Posterior vena cava (tissue), 2 donors: ENCODE results near the gene TMPRSS12. TPM values are rescaled to one million over a fixed set of nuclear protein-coding genes. Genes with fewer than 3 reads are reported as not detected.
"Not testable (repeated sequence)": the region's sequence is repeated elsewhere in the genome, so short reads cannot be mapped to it uniquely, and the experiment has no call there.

Experiments
- DNase-seq: peaks from one replicate; pipeline ENCODE4 v3.0.0-alpha.2; 2020; ENCODE audit warnings: low spot score
- intact Hi-C, 2 donors: fragments of 100-400 bp; cut with DNase I; formaldehyde crosslinking; loops; one replicate each; pipeline versions ENCODE4 v1.14.1 to v1.14.2; 2022 to 2023
- total RNA-seq, 2 donors: library from RNA; stranded (reverse); fragmentation: NEBNext Ultra II Directional; extraction: Animal tissue kit (Norgen Biotek cat#: 25700); gene quantifications; one replicate each; pipeline ENCODE4 v1.2.1, GENCODE V29; 2021
- donor health status: DM: yes; HTN: yes; CAD: no.
- donor health status: DM: yes; HTN: yes; CAD: no.

Gene TMPRSS12
- total RNA-seq, 2 donors from 2014 or later = not detected

DNA sequence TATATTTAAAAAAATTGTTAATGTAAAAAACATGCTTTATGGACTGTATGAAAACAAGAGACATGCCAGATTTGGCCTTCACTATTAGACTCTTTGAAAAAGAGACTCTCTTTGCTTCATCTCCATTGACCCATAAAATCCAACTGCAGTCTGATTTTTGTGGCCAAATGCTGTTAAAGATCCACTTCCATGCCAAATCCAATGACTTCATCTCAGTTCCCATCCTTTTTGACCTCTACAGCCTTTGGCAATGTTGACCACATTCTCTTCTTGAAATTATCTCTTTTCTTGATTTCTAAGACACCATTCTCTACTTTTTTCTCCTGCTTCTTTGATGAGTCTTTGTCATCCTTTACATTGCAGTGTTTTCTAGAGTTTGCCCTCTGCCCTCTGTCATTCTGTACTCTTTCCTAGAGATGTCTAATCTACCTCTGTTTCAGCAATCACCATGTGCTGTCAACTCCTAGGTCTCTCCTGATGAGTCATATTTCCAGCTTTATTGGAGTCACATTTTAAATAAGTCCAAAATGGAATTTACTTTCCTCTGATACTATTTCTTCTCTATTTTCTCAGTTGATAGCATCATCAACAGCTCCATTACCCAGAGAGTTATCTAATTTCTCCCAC, 2.4 kb downstream of the TMPRSS12 start:
- intact Hi-C loops = no loop called here
- DNase-seq = no peak

DNA sequence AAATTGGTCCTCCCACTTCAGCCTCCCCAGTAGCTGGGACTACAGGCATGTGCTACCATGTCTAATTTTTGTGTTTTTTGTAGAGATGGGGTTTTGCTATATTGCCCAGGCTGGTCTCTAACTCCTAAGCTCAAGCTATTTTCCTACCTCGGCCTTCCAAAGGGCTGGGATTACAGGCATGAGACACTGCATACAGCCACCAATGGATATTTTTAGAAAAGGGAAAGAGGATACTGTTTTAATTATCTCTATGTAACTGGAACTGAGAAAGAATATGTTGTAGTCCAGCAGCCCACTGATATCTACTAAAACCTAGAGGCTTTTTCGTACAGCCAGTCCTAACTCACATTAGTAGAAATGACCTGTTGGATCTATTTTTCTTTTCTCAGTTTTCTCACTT, 6.2 kb downstream of the TMPRSS12 start:
- intact Hi-C loops = no loop called here
- no peak for DNase-seq

DNA sequence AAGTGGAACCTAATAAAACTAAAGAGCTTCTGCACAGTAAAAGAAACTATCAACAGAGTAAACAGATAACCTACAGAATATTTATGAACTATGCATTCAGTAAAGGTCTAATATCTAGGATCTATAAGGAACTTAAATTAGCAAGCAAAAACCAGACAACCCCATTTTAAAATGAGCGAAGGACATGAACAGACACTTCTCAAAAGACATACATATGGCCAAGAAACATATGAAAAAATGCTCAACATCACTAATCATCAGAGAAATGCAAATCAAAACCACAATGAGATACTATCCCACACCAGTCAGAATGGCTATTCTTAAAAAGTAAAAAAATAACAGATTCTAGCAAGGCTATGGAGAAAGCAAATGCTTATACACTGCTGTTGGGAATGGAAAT, 12.5 kb downstream of the TMPRSS12 start:
- DNase-seq, intact Hi-C loops: not testable (repeated sequence)

DNA sequence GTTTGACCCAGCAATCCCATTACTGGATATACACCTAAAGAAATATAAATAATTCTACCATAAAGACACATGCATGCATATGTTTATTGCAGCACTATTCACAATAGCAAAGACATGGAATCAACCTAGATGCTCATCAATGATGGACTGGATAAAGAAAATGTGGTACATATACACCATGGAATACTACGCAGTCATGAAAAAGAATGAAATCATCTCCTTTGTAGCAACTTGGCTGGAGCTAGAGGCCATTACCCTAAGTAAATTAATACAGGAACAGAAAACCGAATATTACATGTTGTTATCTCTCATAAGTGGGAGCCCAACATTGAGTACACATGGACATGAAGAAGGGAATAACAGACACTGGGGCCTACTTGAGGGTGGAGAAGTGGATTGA, 13.0 kb downstream of the TMPRSS12 start:
- intact Hi-C loops = not testable (repeated sequence)

DNA sequence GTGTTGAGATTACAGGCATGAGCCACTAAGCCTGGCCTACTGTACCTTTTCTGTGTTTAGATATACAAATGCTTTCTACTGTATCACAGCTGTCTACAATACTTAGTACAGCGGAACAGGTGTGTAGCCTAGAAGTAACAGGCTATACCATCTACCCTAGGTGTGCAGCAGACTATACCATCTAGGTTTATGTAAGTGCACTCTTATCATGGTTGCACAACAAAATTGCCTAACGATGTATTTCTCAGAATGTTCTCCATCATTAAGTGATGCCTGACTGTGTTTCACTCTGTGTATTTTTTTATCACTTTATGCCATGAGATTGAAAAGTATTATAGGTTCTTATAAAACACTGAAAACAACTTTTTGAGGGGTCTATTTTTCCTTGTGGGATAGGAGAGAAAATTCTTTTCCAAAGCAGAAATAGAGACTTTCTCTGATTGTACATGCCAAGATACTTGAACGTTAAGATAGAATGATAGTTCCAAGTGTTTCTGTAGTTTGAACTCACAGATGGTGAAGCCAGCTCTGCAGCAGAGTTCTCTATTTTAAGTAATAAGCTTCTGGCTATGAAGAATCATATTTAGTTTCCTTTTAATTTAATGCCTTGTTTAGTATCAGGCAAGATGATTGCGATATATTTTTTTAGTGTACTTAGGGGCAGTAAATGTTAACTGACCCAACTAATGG, 17.0 kb downstream of the TMPRSS12 start:
- intact Hi-C loops = no loop called here
- no peak for DNase-seq

More for the DNA sequence above, 13.0 kb downstream of the TMPRSS12 start:
- not testable (repeated sequence) for DNase-seq

DNA sequence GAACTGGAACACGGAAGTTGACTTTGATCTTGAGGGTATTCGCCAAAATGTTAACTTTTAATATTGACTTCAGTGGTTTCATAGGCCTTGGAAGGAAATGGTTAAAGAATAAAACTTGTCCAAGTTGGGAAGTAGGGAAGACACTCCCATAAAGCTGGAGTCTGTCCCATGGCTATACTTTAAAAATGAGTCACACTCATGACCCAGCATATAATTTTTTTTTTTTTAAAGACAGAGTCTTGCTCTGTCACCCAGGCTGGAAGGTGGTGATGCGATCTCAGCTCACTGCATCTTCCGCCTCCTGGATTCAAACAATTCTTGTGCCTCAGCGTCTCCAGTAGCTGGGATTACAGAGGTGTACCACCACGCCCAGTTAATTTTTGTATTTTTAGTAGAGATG, 19.6 kb downstream of the TMPRSS12 start:
- DNase-seq = no peak
- intact Hi-C loops = no loop called here

DNA sequence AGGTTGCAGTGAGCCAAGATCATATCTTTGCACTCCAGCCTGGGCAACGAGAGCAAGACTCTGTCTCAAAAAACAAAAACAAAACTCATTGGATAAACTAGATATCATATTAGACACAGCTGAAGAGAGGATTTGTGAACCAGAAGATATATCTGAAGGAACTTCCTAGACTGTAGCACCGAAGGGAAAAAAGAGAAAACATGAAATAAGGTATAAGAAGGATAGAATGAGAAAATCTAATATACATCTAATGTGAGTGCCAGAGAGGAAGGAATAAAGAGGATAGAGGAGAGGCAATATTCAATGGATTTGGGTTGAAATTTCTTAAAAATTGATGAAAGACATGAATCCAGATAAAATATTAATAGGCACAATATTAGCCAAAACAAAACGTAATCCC, 22.5 kb downstream of the TMPRSS12 start:
- intact Hi-C loops = no loop called here

DNA sequence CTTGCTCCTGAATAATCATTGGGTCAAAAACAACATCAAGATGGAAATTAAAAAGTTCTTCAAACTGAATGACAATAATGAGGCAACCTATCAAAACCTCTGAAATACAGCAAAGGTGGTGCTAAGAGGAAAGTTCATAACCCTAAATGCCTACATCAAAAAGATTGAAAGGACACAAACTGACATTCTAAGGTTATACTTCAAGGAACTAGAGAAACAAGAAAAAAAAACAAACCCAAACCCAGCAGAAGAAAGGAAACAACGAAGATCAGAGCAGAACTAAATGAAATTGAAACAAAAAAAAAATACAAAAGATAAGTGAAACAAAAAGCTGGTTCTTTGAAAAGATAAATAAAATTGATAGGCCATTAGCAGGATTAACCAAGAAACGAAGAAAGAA, 26.2 kb downstream of the TMPRSS12 start:
- intact Hi-C loops = loop anchor here in 1 of 2 donors (2.0 kb wide), 1 partner anchor 16 kb away; no protein-coding TSS in a partner anchor
- not testable (repeated sequence) for DNase-seq

More for the DNA sequence above, 22.5 kb downstream of the TMPRSS12 start:
- no peak for DNase-seq

DNA sequence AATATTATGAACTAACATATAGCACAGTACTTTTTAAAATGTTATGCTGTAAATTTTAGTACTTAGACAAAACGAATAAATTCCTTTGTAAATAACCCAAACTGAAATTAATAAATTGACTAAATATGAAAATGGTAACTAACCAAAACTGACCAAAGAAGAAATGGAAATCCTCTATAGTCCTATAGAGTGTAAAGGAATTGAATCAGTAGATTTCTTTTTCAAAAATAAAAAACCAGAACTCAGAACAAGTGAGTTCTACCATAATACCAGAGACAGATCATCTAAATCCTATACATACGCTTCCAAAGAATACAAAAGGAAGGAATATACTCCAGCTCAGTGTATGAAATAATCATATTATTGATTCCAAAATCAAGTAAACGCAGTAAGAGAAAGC, 39.8 kb downstream of the TMPRSS12 start:
- intact Hi-C loops = no loop called here
- no peak for DNase-seq

DNA sequence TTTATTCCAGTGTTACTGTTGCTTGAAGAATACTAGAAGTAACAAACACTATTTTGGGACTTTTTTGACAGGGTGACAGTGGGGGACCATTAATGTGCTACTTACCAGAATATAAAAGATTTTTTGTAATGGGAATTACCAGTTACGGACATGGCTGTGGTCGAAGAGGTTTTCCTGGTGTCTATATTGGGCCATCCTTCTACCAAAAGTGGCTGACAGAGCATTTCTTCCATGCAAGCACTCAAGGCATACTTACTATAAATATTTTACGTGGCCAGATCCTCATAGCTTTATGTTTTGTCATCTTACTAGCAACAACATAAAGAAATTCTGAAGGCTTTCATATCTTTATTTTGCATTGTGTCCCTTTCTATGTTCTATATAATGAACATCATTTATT, 44.5 kb downstream of the TMPRSS12 start:
- intact Hi-C loops = no loop called here

DNA sequence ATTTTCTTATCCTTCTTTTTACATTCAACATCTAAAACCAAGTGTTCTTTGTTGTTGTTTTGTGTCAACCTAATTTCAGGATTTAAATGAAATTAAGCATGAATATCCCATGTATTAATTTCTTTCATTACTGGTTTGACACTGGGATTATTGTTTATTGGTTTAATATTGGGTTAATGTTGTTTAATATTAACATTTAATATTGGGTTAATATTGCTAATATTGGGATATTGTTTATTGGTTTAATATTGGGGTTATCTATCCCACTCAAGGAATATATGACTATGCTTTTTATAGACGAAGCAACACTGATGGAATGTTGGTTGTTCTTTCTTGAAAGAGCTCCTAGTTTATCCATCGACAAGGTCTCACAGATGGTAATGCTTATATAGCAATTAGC, 45.9 kb downstream of the TMPRSS12 start:
- DNase-seq = no peak
- intact Hi-C loops = no loop called here

More for the DNA sequence above, 44.5 kb downstream of the TMPRSS12 start:
- DNase-seq = no peak

DNA sequence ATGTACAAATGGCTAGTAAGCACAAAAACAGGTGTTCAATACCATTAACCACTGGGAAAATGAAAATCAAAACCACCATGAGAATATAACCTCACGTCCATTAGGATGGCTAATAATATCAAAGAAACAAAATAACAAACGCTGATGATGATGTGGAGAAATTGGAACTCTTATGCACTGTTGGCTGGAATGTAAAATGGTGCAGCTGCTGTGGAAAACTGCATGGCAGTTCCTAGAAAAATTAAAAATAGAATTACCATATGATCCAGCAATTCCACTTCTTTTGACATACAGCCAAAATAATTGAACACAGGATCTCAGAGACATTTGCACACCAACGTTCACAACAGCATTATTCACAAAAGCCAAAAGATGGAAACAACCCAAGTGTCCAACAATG, 51.5 kb downstream of the TMPRSS12 start:
- no peak for DNase-seq
- intact Hi-C loops = no loop called here

DNA sequence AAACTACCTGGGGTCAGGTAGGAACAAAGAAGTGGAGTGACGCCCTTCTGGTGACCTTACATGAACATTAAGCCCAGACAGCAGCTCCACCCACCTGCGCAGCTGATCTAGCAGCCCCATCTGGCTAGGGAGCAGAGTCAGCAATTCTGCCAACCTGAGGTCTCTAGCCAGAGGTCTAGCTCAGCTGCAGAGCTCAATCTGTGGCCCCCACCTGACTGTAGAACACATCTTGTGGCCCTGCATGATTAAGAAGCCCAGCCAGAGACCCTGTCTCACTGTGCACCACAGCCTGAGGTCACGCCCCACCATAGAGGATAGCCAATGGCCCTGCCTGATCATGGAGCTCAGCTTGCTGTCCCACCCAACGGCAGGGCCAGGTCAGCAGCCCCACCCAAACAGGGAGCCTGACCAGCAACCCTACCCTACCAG, 59.0 kb downstream of the TMPRSS12 start:
- intact Hi-C loops = no loop called here
- no peak for DNase-seq

DNA sequence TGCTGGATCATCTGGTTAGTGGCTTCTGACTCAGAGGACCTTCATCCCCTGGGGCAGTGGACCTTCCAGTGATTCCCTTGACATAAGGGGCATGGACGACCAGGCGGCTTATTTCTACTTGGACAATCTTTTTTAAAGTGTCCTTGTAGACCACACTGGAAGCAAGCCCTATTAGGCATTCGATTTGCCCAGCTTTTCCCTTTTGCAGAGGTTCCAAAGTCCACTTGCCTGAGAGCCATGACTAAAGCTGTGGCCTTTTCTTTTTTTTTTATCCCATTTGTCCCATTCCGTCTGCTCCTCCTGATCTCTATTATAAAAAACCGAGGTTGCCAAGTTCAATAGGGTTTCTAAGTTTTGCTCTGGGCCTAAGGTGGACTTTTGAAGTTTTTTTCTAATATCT, 65.8 kb downstream of the TMPRSS12 start:
- DNase-seq, intact Hi-C loops: not testable (repeated sequence)

DNA sequence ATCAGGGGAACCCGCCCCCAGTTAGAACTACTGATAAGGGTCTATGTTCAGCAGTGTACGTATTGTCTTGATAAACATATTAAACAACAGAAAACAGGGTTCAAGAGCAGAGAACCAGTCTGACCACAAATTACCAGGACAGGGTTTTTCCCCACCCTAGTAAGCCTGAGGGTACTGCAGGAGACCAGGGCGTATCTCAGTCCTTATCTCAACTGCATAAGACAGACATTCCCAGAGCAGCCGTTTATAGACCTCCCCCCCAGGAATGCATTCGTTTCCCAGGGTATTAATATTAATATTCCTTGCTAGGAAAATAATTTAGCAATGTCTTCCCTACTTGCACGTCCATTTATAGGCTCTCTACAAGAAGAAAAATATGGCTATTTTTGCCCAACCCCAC, 69.6 kb downstream of the TMPRSS12 start:
- intact Hi-C loops, DNase-seq: not testable (repeated sequence)

DNA sequence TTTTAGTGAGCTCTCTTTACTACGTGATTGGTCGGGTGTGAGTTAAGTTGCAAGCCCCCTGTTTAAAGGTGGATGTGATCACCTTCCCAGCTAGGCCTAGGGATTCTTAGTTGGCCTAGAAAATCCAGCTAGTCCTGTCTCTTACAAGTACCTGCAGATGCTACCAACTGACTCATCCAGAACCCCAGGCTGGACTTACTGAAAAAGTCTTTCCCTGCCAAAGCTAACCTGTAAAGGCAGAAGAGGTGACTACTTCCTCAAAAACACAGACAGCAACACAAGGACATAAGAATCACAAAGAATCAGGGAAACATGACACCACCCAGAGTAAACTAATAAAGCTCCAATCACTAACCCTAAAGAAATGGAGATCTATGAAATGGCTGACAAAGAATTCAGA, 70.5 kb downstream of the TMPRSS12 start:
- intact Hi-C loops = no loop called here
- no peak for DNase-seq

DNA sequence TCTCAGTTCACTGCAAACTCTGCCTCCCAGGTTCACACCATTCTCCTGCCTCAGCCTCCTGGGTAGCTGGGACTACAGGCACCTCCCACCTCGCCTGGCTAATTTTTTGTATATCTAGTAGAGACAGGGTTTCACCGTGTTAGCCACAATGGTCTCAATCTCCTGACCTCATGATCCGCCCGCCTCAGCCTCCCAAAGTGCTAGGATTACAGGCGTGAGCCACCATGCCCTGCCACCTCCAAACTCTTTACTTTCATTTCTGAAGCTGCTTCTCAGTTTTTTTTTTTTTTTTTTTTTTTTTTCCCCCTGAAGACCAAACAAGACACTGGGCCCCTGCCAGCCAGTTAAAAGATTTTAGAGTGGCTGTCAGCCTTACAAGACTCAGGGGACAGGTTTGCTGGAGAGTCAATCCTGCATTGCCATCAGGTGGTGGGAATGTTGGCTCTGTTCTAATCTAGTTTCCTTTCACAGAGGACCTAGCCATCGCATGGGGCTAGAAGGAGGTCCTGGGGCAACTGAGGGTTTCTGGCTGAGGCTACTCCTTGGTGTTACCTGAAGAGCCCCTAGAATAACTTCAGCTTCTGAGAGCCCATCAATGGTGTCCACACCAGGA, 72.3 kb downstream of the TMPRSS12 start:
- DNase-seq = no peak
- intact Hi-C loops = no loop called here

DNA sequence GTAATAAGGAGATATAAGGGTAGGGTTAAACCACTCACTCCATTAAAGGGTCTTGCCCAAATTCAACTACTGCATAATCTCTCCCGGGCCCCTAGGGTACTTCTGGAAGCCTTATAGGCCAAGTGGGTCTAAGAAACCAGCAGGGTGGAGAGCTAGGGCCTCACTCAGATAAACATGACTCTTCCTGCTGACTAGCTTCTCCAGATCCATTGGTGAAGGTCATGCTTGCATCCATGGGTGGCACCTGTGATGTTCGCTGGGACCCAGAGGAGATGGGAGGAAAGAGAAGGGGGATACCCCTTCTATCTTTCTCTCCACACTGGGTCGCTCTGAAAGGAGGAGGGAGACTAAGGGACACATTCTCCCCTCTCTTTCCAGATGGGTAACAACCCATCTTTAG, 73.6 kb downstream of the TMPRSS12 start:
- intact Hi-C loops = no loop called here
- DNase-seq = no peak

DNA sequence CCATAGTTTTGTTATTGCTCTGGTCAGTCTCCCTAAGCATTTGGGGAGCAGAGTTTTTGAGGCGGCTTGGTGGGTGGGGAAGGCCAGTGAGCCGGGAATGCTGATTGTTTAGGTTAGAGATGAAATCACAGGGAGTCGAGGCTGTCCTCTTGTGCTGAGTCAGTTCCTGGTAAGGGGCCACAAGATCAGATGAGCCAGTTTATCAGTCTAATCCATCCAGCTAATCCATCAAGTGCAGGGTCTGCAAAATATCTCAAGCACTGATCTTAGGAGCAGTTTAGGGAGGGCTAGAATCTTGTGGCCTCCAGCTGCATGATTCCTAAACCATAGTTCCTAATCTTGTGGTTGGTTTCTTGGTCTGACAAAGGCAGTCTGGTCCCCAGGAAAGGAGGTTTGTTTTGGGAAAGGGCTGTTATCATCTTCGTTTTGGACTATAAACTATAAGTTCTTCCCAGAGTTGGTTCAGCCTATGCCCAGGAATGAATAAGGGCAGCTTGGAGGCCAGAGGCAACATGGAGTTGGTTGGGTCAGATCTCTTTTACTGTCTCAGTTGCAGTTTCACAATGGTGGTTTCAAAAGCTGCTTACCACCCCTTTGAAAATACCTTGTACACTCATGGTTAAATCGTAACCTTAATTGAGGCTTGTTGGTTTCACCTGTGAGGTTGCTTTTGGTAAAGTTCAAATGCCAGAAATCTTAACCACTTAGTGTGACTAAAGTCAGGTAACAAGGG, 76.0 kb downstream of the TMPRSS12 start:
- intact Hi-C loops = no loop called here
- DNase-seq = no peak

DNA sequence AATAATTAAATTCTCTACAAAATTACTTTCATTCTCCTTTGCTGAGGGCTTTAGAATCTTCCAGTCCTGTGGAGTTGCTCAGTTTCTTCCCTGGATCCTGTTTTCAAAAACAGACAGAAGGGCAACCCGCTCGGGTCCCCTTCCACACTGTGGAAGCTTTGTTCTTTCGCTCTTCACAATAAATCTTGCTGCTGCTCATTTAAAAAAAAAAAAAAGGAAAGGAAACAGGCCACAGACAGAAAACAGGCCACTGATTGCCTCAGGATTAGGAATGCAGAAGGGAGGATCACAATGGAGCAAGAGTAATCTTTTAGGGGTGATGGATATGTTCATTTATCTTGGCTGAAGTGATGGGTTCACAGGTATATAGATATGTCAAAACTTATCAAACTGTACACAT, 80.1 kb downstream of the TMPRSS12 start:
- DNase-seq = no peak
- intact Hi-C loops = no loop called here
